Skeletal muscle cell (primary cell): ENCODE measurements around the gene SLC43A1.
"Not testable (repeated sequence)": the region's sequence is repeated elsewhere in the genome, so short reads cannot be mapped to it uniquely, and the experiment has no call there.

Experiments
- DNase-seq: peaks from one replicate; pipeline ENCODE4 v3.0.0-alpha.2; 2010; ENCODE audit warnings: low read depth
- H3K4me3 ChIP-seq: 2 replicates; pipeline ENCODE4 v1.5.1; 2011; ENCODE audit warnings: low read depth, mild to moderate bottlenecking, control low read depth, low read length, moderate library complexity

The SLC43A1 gene

DNA sequence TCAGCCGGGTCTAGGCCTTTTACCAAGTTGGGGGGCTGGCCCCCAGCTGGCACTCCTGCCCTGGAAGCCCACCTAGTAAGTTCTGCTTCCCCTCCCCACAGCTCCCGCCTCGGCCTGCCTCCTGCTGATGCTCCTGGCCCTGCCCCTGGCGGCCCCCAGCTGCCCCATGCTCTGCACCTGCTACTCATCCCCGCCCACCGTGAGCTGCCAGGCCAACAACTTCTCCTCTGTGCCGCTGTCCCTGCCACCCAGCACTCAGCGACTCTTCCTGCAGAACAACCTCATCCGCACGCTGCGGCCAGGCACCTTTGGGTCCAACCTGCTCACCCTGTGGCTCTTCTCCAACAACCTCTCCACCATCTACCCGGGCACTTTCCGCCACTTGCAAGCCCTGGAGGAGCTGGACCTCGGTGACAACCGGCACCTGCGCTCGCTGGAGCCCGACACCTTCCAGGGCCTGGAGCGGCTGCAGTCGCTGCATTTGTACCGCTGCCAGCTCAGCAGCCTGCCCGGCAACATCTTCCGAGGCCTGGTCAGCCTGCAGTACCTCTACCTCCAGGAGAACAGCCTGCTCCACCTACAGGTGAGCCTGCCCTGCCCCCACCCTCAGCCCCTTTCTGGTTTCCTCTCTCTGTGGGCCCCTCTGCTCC lies 47.9 kb downstream of the SLC43A1 start:
- no peak for DNase-seq

DNA sequence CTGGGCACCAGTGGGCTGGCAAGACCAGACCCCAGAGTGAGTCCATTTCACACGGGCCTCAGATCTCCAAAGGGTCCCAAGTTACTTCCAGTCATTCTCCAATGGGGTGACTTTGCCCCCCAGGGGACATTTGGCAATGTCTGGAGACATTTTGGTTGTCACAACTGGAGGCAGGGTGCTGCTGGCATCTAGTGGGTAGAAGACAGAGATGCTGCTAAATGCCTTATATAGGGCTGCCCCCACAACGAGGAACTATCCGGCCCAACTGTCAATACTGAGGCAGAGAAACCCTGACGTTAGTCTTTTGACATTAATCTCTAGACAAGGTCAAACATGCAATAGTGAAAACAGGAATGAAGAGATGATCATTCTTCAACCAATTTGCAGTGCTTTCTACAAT lies 48.8 kb downstream of the SLC43A1 start:
- DNase-seq = no peak
- H3K4me3 ChIP-seq = no peak overlapping the region

More for the DNA sequence above, 47.9 kb downstream of the SLC43A1 start:
- H3K4me3 ChIP-seq = no peak overlapping the region

DNA sequence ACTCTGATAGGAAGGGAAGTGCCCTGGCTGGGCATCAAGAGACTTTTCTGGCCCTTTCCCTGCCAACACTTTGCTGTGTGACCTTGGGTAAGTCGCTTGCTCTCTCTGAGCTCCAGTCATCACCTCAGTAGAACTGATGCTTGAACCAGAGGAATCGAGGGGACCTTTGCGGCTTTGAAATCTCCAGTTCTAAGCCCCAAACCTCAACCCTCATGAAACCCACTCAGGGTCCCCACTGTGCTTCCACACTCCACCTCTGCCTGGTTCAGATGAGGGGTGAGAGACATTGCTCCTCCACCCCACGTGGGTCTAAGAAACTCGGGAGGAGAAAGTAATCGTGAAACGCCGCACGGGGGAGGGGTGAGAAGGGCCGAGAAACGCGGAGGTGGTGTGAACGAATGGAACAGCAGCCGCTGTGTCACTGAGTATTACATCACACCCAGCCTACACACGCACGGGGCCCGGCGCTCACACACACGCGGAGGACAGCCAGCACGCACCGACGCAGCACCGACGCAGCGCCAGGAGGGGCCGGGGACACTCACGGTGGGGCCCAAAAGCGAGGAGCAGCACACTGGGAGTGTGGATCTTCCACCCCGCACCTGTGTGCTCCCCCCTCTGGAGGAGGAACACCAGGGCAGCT lies 50.8 kb downstream of the SLC43A1 start:
- no peak for DNase-seq
- H3K4me3 ChIP-seq = no peak overlapping the region

DNA sequence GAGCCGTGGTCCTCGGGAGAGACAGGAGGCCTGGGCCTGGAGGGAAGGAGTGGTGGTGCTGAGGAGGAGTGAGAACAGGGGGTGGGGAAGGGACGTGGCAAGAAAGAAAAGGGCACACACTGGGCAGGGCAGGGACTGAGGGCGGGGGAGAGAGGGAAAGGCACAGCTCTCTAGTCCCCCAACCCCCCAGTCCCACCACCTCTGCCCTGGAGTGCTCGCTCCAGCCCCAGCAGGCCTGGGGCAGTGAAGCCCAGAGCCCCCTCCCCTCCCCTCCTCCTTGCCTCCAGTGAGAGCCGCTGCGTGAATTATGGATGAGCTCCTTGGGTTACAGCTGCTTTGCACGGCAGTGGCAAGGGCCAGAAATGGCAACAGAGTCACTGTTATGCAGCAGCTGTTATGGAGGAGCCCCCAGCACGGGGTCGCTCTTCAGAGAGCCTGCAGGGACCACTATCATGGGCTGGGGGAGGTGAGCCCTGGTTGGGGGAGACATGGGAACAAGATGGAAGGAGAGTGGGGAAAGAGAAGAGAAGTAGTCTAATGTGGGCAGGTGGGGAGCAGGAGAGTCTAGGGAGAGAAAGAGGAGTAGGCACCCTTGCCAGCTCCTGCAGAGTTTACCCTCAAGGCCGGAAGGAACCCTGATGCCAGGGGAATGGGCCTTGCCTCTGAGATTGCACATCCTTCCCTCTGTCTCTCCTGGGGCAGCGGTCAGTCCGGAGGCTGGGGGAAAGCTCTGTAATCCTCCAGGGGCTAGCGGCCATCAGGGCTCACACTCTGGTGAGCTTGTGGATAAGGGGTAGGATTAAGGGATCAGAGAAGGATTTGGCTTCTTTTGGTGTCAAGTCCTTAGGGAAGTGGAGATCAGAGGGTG lies 51.6 kb downstream of the SLC43A1 start:
- H3K4me3 ChIP-seq = no peak overlapping the region
- DNase-seq = no peak

DNA sequence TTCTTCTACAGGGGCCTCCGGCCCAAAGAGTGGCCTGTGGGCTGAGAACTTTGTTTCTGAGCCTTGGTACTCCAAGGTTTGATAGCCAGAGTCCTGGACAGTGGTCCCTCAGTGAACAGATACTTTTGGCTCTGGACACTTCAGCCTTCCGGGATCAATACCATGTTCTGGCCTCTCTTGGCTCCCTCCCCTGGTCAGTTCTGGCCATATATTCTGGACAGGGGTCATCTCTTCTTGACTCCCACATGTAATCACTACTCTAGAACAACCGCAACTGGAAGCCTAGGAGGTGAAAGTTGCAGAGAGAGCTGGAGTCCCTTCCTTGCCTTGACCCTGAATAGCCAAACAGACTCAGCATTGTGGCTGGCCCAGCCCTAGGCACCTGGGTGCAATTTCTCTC lies 52.9 kb downstream of the SLC43A1 start:
- no peak overlapping the region for H3K4me3 ChIP-seq
- no peak for DNase-seq

DNA sequence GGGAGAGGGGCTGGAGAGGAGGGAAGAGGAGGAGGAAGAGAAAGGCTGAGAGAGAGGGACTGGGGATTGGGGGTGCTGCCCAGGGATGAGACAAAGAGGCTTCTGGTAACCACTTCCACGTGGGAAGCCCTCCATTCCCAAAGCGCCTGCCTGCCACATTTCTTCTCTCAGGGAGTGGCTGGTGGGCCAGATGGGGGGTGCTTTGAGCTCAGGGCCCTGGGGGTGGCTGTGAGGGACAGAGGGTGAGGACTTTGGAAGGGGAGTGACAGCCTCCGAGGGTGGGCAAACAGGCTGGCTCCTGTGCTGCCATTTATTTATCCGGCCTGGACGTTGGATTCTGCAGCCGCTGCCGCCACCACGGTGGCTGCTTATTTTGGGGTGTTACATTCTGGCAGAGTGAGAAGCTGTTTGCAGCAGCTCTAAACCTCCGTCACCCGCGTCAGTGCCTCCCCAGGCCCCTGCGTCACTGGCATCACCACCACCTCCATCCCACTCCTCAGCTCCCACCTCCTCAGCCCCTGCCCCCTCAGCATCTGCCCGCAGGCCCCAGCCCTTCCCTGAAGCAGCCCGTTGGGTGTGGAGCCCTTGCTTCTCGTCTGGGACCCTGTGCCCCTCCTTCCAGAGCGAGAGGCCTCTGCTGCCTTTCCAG lies 53.5 kb downstream of the SLC43A1 start:
- no peak for DNase-seq
- no peak overlapping the region for H3K4me3 ChIP-seq

DNA sequence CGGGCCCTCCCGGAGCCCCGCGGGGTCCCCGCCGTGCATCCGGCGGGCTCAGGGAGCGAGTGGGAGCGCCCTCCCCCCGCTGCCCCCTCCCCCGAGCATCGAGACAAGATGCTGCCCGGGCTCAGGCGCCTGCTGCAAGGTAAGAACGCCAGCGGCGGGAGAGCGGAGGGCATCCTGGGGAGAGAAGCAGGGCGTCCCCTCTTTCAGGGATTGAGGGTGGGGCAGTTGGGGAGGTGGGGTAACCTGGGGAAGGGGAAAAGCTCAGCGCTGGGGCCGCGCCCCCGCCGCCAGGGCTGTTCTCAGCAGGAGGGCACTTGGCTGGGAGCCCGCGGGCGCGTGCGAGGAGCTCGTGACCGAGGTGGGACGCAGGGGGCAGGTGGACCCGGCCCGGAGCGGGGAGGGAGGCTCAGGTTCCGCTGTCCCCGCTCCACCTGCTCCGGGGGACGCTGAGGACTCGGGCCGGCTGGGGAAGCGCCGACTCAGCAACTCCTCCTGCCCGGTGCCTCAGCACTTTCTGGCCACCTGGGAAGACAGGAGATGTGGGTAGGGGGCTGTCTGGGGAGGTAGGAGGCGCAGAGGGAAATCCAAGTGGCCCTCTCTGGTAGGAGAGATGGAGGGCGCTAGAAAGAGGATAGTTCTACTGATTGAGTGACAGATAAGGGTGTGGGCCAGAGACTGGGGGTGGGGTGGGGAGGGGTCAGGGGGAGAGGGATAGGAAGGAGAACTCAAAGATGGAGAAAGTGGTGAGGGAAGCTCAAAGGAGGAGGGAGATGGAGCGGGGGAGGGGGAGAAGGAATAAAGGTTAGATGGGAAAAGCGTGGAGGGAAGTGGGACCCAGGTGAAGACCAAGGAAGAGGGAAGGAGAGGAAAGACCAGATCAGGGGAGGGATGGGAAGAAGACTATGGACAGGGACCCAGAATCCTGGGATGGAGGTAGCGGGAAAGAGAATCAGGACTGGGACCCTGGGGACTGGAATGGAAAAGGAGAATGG lies 54.4 kb downstream of the SLC43A1 start:
- peak overlapping the region; percentile 52 for H3K4me3 ChIP-seq
- DNase-seq = no peak

DNA sequence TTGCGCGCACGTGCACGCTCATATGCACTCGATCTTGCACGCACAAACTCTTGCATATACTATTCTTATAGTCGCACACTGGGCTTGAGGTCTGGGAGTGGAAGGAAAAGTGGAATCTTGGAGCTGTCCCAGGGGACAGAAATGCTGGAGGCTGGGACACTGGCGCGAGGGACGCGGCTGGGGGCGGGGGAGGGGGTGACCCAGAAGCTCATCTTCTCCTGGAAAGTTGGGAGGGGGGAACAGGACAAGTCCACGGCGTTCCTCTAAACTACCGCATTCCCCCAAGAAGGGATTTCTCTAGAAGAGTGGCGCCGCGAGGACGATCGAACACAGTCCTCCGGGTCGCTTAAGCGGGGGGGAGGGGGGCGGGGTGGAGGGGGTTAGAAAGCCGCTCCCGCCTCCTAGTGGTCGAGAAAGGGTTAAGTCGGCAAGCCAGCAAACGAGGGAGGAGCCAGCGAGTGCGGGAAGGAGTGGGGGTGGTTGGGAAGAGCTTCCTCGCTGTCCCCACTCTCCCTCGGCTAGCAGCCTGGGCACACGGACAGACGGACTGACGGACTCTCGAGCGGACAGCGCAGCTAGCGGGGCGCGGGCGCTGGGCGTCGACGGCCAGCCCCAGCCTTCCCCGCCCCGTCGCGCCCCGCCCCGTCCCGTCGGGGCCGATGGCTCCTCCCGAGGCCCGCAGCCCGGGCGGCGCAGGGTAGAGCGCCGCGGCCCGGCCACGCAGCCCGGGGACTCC lies 55.3 kb downstream of the SLC43A1 start, which contains the start of gene RTN4RL2:
RTN4RL2 (plus strand) TSS at position 507 of the 736 bp plus-strand sequence. CDS start 338 bp downstream, outside the sequence.
- DNase-seq = no peak
- peak within 1 kb of the TSS; percentile 52 for H3K4me3 ChIP-seq

DNA sequence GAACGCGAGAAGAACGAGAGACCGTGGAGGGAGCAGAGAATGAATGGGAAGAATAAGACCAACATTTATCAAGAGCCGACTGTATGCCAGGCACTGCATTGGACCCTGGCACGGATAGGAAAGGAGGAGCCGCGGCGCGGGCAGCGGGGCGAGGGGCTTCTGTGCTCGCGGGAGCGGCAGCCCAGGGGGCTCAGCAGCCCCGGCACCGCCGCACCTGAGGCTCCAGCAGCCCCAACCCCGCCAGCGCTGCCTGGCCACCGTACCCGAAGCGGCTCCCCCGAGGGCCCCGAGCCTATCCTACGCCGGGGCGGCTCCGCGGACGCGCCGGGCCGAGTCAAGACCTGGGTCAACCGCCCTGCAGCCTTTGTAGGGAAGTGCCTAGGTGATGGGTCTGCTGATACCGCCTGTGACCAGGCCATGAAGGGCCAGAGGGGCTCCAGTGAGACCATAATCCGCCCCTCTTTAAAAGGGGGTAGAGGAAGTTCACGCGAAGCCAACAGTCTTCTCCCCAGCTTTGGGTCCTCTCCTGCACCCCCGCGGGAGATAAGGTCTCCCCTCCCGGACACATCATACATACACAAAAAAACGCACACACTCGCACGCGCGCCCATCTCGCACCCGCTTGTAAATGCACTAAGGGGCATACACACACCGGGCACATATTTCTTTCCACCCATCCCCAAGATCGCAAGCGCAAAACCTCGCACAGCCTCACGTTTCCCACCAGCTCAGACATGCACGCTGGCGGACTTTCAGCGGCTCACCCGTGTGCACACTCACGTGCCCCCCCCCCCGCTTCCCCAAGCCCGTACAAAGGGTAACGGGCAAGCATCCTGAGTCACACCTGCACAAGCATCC lies 56.1 kb downstream of the SLC43A1 start:
- peak overlapping the region; percentile 52 for H3K4me3 ChIP-seq
- no peak for DNase-seq

DNA sequence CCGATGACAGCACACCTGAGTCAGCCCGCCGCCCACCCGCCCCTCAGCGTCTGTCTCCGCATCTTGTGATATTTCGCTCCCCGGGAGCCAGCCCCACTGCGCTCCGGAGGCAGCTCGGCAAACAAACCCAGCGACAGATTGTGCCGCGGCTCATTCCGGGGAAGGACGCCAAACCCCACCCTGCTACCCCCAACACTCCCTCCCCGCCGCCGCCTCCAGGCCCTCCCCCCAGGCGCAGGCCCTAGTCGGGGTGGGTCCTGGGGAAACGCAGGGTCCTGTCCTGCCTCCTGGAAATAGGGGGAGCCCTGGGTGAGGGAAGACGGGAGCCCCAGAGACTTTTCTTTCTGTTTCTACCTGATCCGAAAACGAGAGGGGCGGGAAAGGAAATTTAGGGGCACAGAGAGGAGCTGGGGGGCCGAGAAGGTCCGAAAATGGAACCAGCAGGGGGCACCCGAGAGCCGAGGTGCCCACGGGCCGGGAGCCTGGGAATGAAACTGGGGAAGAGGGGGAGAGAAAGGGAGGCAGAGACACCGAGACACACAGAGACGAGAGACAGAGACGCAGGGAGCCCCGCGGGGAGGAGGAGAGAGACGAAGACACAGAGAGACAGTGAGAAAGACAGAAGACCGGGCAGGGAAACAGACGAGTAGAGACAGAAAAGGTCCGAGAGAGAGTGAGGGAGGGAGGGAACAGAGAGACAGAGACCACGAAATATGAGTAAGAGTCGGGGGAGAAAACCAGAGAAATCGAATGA lies 56.9 kb downstream of the SLC43A1 start:
- H3K4me3 ChIP-seq = peak overlapping the region; percentile 52
- no peak for DNase-seq

DNA sequence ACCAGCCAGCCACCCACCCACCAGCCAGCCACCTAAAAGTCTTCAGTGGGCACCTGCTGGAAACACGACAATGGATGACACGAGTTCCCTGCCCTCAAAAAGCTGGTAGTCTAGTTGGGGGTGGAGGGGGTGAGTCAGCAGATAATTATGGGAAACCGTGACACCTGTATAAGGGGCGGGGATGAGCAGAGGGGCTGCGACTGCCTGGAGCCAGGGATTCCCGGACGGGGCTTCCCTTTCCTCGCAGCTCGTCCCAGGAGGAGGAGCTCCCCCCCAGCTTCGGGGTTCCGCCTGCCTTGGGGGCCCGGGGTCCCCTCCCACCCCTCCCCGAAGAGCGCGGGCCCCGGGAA lies 57.5 kb downstream of the SLC43A1 start:
- peak overlapping the region; percentile 52 for H3K4me3 ChIP-seq

DNA sequence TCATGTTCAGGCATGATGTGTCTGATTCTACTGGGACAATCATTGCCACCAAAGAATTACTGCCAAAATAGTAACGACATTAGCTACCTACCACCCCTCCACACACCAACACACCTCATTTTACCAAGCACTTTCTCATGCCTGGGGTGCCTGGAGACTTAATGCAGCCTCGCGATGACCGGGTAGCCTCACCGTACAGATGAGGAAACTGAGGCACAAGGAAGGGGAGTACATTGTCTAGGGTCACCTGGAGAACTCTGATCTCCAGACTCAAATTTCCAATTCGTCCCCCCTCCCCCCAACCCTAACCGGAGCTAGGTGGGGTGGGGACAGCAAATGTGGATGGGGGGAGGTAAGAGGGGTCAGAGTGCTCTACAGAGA lies 57.9 kb downstream of the SLC43A1 start:
- no peak for DNase-seq
- no peak overlapping the region for H3K4me3 ChIP-seq

More for the DNA sequence above, 57.5 kb downstream of the SLC43A1 start:
- DNase-seq = no peak

DNA sequence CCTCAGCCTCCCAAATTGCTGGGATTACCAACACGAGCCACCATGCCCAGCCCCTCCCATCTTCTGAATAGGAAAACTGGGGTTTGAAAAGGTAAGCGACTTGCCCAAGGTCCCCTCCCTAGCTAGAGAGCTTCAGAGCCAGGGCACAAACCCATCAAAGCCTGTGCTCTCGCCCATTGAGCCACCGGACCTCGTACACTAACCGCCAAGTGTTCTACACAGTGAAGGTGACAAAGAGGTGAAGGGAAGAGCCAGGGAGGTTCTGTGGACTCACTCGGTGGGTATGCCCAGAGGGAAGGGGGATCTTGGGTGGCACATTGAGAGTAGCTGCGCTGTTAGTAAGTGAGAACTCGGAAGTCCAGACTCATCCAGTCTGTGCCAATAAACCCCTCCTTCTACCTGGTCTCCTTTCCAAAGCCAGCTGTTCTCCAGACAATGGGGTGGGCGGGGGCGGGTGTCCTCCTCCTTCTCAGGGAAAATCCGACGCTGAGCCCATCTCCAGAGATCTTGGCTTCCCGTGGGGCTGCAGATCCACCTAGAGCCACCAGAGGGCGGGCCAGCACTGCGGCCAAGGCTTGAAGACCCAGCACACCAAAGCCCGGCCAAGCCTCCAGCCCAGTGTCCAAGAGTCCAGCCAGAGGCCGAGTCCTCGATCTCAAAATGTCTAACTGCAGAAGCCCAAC lies 58.4 kb downstream of the SLC43A1 start:
- no peak for DNase-seq
- no peak overlapping the region for H3K4me3 ChIP-seq

DNA sequence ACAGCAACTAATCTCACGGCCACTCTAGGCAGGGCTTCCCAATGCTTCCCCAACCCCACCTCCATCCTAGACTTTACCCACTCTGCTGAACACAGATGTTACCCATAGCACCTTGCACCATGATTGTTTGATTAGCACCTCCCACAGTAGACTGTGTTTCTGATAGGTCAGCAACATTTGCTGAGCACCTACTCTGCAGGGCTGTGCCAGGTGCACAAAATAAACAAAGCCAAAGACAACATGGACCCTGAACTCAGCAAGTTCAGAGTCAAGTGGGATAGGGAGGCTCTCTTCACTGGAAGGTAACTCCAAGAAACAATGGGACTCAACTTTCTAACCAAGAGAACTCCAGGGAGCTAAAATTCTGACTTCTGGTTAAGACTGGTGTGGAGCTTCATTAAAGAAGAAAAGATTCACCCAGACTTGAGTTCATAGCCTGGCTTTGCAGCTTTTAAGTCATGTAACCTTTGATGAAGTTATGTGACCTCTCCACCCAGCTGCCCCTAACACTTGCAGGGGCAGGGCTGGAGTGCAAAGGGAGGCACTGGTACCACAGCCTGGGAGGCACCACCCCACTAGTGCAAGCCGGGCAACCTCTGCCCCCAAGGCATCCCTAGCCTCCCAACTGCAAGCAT lies 61.8 kb downstream of the SLC43A1 start:
- no peak overlapping the region for H3K4me3 ChIP-seq
- no peak for DNase-seq

DNA sequence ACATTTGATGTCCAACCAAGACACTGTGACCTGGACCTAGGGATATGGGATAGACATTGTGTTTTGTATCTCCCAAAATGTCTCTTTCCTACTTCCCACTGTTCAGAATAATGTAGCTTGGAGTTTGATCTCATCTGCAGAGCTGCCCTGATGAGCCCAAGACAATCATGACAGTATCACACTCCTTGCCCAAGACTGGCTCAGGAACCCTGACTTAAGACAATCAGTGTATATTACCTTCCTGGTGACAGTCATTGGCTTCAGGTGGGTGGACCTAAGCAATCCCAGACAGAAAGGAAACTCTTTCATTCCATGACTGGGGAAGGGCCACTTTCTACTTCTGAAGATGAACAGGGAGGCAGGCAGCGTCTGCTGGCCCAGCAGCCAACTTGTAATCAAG lies 69.4 kb downstream of the SLC43A1 start:
- H3K4me3 ChIP-seq = no peak overlapping the region
- DNase-seq = no peak

DNA sequence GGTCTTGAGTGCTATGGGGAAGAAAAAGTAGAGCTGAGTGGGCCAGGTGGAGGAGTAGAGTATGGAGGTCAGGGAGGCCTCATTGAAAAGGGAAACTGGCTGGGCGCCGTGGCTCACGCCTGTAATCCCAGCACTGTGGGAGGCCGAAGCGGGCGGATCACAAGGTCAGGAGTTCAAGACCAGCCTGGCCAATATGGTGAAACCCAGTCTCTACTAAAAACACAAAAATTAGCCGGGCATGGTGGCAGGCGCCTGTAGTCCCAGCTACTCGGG lies 70.4 kb downstream of the SLC43A1 start:
- not testable (repeated sequence) for H3K4me3 ChIP-seq, DNase-seq
